ENCODE measurements around the gene RPS21.

Gene RPS21

DNA sequence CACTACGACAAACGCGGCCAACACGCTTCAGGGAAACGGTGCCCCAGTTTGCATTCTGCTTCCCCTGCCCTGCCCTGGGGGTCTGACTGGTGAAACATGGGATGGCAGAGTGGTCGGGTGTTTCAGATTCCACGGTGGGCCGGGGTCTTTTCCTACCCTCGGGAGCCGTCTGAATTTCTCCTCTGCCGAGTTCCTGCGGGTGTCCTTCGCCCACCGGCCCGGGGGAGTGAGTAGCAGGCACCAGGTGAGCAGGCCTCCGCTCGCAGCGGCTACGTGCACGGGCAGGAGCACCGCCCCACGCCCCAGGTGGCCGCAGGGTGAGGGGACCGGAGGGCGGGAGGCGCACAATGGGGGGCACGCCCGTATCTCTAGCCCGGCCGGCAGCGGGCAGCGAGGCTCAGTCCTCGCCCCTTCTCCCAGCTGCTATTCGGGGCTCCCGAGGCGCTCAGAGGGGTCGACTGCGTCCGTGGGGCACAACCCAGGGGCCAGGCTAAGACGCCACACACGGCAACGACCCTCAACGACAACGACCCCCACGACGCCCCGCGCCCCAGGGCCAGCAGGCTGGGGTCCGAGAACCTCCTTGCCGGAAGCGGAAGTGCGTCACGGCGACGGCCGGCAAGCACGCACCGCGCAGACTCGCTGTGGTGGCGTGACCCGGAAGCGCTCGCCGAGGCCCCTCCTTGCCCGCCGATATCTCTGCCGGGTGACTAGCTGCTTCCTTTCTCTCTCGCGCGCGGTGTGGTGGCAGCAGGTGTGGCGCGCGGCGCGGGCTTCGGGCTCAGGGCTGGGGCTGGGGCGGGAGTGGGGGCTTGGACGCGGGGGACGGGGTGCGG is at the start of gene RPS21:
Gene RPS21 (plus strand): TSS at position 721 of the 836 bp plus-strand sequence. CDS start 236 bp downstream, outside the sequence.
- Histone ChIP-seq H3K27me3 (ENCODE audit: insufficient read depth, insufficient read length) (no peaks in the 10 kb centered on the region), H3K36me3 (ENCODE audit: insufficient read depth, insufficient read length, low read length) (peaks cover 71% of the 10 kb centered on the region), H3K9ac (ENCODE audit: insufficient read length, low read depth) (peak within 1 kb of the TSS; percentile 100), H3K4me1 (ENCODE audit: insufficient read depth, insufficient read length) (peaks cover 9% of the 10 kb centered on the region), H3K9me3 (ENCODE audit: insufficient read depth, low read length) (no peaks in the 10 kb centered on the region), H3K4me3 (ENCODE audit: insufficient read length, low read depth) (peak within 1 kb of the TSS; percentile 99)
- peak; percentile 90 for DNase-seq (ENCODE audit: low read depth, low spot score)
- TF ChIP-seq SUZ12 (IDR thresholded peaks at IDR 0.05; ENCODE audit: extremely low read depth, insufficient read depth, insufficient read length) (no peak), YY1 (IDR thresholded peaks at IDR 0.05; ENCODE audit: insufficient read depth, insufficient read length) (no peak), ZNF274 (IDR thresholded peaks at IDR 0.05; ENCODE audit: low read depth, low read length) (no peak)

- H3K4me3 ChIP-seq (ENCODE audit: insufficient read length, low read depth), result no peak overlapping the region
- peaks cover 4% of the 10 kb centered on the region for H3K4me1 ChIP-seq (ENCODE audit: insufficient read depth, insufficient read length)
- TF ChIP-seq ZNF274 (IDR thresholded peaks at IDR 0.05; ENCODE audit: low read depth, low read length) (no peak), YY1 (IDR thresholded peaks at IDR 0.05; ENCODE audit: insufficient read depth, insufficient read length) (no peak), SUZ12 (IDR thresholded peaks at IDR 0.05; ENCODE audit: extremely low read depth, insufficient read depth, insufficient read length) (no peak)
- no peak overlapping the region for H3K9ac ChIP-seq (ENCODE audit: insufficient read length, low read depth)
- no peak for DNase-seq (ENCODE audit: low read depth, low spot score)
- peaks cover 84% of the 10 kb centered on the region for H3K36me3 ChIP-seq (ENCODE audit: insufficient read depth, insufficient read length, low read length)
- H3K27me3 ChIP-seq (ENCODE audit: insufficient read depth, insufficient read length), result no peaks in the 10 kb centered on the region
- H3K9me3 ChIP-seq (ENCODE audit: insufficient read depth, low read length), result no peaks in the 10 kb centered on the region
These were observed 49.2 kb upstream of the RPS21 start for GRCh38 chr20:62337558-62338293.

- Histone ChIP-seq H3K9ac (ENCODE audit: insufficient read length, low read depth) (no peak overlapping the region), H3K27me3 (ENCODE audit: insufficient read depth, insufficient read length) (no peaks in the 10 kb centered on the region), H3K4me3 (ENCODE audit: insufficient read length, low read depth) (no peak overlapping the region), H3K4me1 (ENCODE audit: insufficient read depth, insufficient read length) (peaks cover 4% of the 10 kb centered on the region), H3K36me3 (ENCODE audit: insufficient read depth, insufficient read length, low read length) (peaks cover 84% of the 10 kb centered on the region), H3K9me3 (ENCODE audit: insufficient read depth, low read length) (no peaks in the 10 kb centered on the region)
- no peak for DNase-seq (ENCODE audit: low read depth, low spot score)
- TF ChIP-seq YY1 (IDR thresholded peaks at IDR 0.05; ENCODE audit: insufficient read depth, insufficient read length) (no peak), ZNF274 (IDR thresholded peaks at IDR 0.05; ENCODE audit: low read depth, low read length) (no peak), SUZ12 (IDR thresholded peaks at IDR 0.05; ENCODE audit: extremely low read depth, insufficient read depth, insufficient read length) (no peak)
These were observed 48.6 kb upstream of the RPS21 start for GRCh38 chr20:62338294-62338620.

DNA sequence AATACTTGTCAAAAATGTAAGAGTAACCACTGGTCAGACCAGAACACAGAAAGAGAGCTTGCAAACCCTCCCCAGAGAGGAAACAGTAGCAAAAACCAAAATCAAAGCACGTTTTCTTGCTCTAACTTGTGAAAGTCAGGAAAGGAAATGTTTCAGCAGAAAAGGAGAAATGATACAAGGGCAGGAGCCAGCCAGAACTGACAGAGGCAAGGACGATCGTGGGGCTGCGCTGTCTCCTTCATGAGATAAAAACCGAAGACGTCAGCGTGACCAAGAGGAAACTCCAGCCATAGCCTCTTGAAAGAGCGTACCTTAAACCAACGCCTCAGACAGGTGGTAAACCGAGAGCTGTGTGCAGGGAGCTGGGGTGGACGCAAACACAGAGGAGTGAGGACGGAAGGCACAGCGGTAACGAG is 47.2 kb upstream of the RPS21 start:
- H3K9ac ChIP-seq (ENCODE audit: insufficient read length, low read depth), result no peak overlapping the region
- no peak for TF ChIP-seq SUZ12 (IDR thresholded peaks at IDR 0.05; ENCODE audit: extremely low read depth, insufficient read depth, insufficient read length)
- no peak for TF ChIP-seq YY1 (IDR thresholded peaks at IDR 0.05; ENCODE audit: insufficient read depth, insufficient read length)
- no peak for TF ChIP-seq ZNF274 (IDR thresholded peaks at IDR 0.05; ENCODE audit: low read depth, low read length)
- no peaks in the 10 kb centered on the region for H3K9me3 ChIP-seq (ENCODE audit: insufficient read depth, low read length)
- peaks cover 87% of the 10 kb centered on the region for H3K36me3 ChIP-seq (ENCODE audit: insufficient read depth, insufficient read length, low read length)
- DNase-seq (ENCODE audit: low read depth, low spot score), result no peak
- no peak overlapping the region for H3K4me3 ChIP-seq (ENCODE audit: insufficient read length, low read depth)
- no peaks in the 10 kb centered on the region for H3K27me3 ChIP-seq (ENCODE audit: insufficient read depth, insufficient read length)
- H3K4me1 ChIP-seq (ENCODE audit: insufficient read depth, insufficient read length), result peaks cover 4% of the 10 kb centered on the region

DNA sequence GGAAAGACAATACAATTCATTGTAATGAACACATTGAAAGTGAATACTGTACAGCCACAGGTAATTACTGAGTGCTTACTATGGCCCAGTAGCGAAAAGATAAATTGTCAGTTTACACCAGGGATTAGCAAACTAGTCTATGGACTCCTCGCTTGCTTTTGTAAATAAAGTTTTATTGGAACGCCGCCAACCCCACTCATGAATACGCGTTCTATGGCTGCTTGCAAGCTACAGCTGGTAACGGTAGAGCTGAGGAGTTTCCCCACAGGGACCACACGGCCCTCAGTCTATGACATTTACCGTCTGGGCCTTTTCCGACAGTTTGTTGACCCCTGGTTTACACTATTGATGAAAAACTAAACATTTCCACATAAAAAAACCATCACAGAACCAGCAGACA is 44.0 kb upstream of the RPS21 start:
- Histone ChIP-seq H3K36me3 (ENCODE audit: insufficient read depth, insufficient read length, low read length) (peaks cover 85% of the 10 kb centered on the region), H3K9me3 (ENCODE audit: insufficient read depth, low read length) (no peaks in the 10 kb centered on the region), H3K9ac (ENCODE audit: insufficient read length, low read depth) (no peak overlapping the region), H3K4me3 (ENCODE audit: insufficient read length, low read depth) (no peak overlapping the region), H3K27me3 (ENCODE audit: insufficient read depth, insufficient read length) (no peaks in the 10 kb centered on the region), H3K4me1 (ENCODE audit: insufficient read depth, insufficient read length) (no peaks in the 10 kb centered on the region)
- TF ChIP-seq YY1 (IDR thresholded peaks at IDR 0.05; ENCODE audit: insufficient read depth, insufficient read length), result no peak
- no peak for TF ChIP-seq ZNF274 (IDR thresholded peaks at IDR 0.05; ENCODE audit: low read depth, low read length)
- TF ChIP-seq SUZ12 (IDR thresholded peaks at IDR 0.05; ENCODE audit: extremely low read depth, insufficient read depth, insufficient read length), result no peak
- DNase-seq (ENCODE audit: low read depth, low spot score), result no peak

DNA sequence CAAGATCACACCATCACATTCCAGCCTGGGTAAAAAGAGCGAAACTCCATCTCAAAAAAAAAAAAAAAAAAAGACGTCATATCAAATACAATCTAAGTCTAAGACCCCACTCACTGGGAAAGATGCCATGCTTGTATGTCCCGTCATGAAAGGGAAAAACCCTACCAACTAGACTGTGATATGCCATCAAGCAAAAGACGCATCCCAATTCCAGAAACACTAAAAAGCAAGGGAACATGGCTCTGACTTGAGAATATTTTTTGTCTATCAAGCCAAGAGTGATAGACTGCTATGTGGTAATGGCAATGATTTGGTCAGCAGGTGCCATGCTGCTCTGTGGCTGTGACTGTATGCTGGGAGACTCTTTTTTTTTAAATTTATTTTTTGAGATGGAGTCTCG is 42.8 kb upstream of the RPS21 start:
- no peak overlapping the region for H3K4me3 ChIP-seq (ENCODE audit: insufficient read length, low read depth)
- TF ChIP-seq YY1 (IDR thresholded peaks at IDR 0.05; ENCODE audit: insufficient read depth, insufficient read length), result no peak
- no peak for TF ChIP-seq ZNF274 (IDR thresholded peaks at IDR 0.05; ENCODE audit: low read depth, low read length)
- no peak for TF ChIP-seq SUZ12 (IDR thresholded peaks at IDR 0.05; ENCODE audit: extremely low read depth, insufficient read depth, insufficient read length)
- H3K27me3 ChIP-seq (ENCODE audit: insufficient read depth, insufficient read length), result no peaks in the 10 kb centered on the region
- peaks cover 87% of the 10 kb centered on the region for H3K36me3 ChIP-seq (ENCODE audit: insufficient read depth, insufficient read length, low read length)
- no peak overlapping the region for H3K9ac ChIP-seq (ENCODE audit: insufficient read length, low read depth)
- DNase-seq (ENCODE audit: low read depth, low spot score), result no peak
- no peaks in the 10 kb centered on the region for H3K9me3 ChIP-seq (ENCODE audit: insufficient read depth, low read length)
- H3K4me1 ChIP-seq (ENCODE audit: insufficient read depth, insufficient read length), result no peaks in the 10 kb centered on the region

- peaks cover 4% of the 10 kb centered on the region; the same call in 1 of the 2 replicates for H3K9me3 ChIP-seq (ENCODE audit: insufficient read depth, low read length)
- H3K36me3 ChIP-seq (ENCODE audit: insufficient read depth, insufficient read length, low read length), result peaks cover 86% of the 10 kb centered on the region
- H3K4me3 ChIP-seq (ENCODE audit: insufficient read length, low read depth), result no peak overlapping the region
- H3K27me3 ChIP-seq (ENCODE audit: insufficient read depth, insufficient read length), result no peaks in the 10 kb centered on the region
- no peak for DNase-seq (ENCODE audit: low read depth, low spot score)
- TF ChIP-seq ZNF274 (IDR thresholded peaks at IDR 0.05; ENCODE audit: low read depth, low read length) (no peak), SUZ12 (IDR thresholded peaks at IDR 0.05; ENCODE audit: extremely low read depth, insufficient read depth, insufficient read length) (no peak), YY1 (IDR thresholded peaks at IDR 0.05; ENCODE audit: insufficient read depth, insufficient read length) (no peak)
- no peaks in the 10 kb centered on the region for H3K4me1 ChIP-seq (ENCODE audit: insufficient read depth, insufficient read length)
- H3K9ac ChIP-seq (ENCODE audit: insufficient read length, low read depth), result no peak overlapping the region
These were observed 42.1 kb upstream of the RPS21 start for GRCh38 chr20:62344782-62345181.

All from NT2/D1 (cell line).